PC-9 (cell line): ENCODE measurements around the gene GORASP1. TPM values are rescaled to one million over a fixed set of nuclear protein-coding genes. Genes with fewer than 3 reads are reported as not detected.

ENCODE experiments used
- BruUV-seq: library from RNA; stranded (reverse); fragments of 400-500 nt; replicated peaks from 2 replicates; lab custom pipeline; 2021; lab: Mats Ljungman, UMichigan
- CTCF ChIA-PET: fragments of 300-600 bp; sonication (Branson Sonifier 250); formaldehyde crosslinking; loops from one replicate; lab custom pipeline; 2022; ENCODE audit warnings: antibody characterized with exemption; lab: Charles Lee
- POLR2A ChIA-PET: fragments of 300-600 bp; sonication (Branson Sonifier 250); formaldehyde crosslinking; loops from one replicate; lab custom pipeline; 2022; ENCODE audit warnings: antibody characterized with exemption; ENCODE audit not compliant: unreplicated experiment; lab: Charles Lee
- DNase-seq, 2 experiments: peaks; one replicate each; pipeline versions ENCODE4 v3.0.0 to v3.0.0-alpha.2; 2015 to 2022; ENCODE audit warnings: mixed read lengths in 1 of 2
- H2AFZ ChIP-seq: fragments of 200-600 bp; sonication (generic); 2 replicates; pipeline ENCODE4 v1.8.1; 2017; ENCODE audit warnings: antibody characterized with exemption
- H3F3A ChIP-seq: fragments of 200-600 bp; sonication (generic); 2 replicates; pipeline ENCODE4 v1.8.1; 2017; ENCODE audit warnings: antibody characterized with exemption, mild to moderate bottlenecking, low read depth; ENCODE audit not compliant: insufficient read depth
- H3K27ac ChIP-seq: fragments of 200-600 bp; sonication (generic); 2 replicates; pipeline ENCODE4 v1.6.1; 2016; ENCODE audit warnings: mixed run types
- H3K27me3 ChIP-seq: fragments of 200-600 bp; sonication (generic); 2 replicates; pipeline ENCODE4 v1.6.1; 2016; ENCODE audit warnings: low read depth, mixed run types; ENCODE audit not compliant: insufficient read depth
- H3K36me3 ChIP-seq: fragments of 200-600 bp; sonication (generic); 2 replicates; pipeline ENCODE4 v1.6.1; 2016; ENCODE audit warnings: low read depth, mixed run types
- H3K4me1 ChIP-seq: fragments of 200-600 bp; sonication (generic); replicated peaks from 2 replicates; pipeline ENCODE4 v1.6.1; 2016; ENCODE audit warnings: mixed run types; ENCODE audit not compliant: insufficient read depth
- H3K4me2 ChIP-seq: fragments of 200-600 bp; sonication (generic); 2 replicates; pipeline ENCODE4 v1.6.1; 2017; ENCODE audit warnings: mixed run types
- H3K4me3 ChIP-seq: fragments of 200-600 bp; sonication (generic); 2 replicates; pipeline ENCODE4 v1.6.1; 2016; ENCODE audit warnings: mixed run types
- H3K79me2 ChIP-seq: fragments of 200-600 bp; sonication (generic); 2 replicates; pipeline ENCODE4 v1.6.1; 2017; ENCODE audit warnings: low read depth, mixed run types
- H3K9me2 ChIP-seq: fragments of 200-600 bp; sonication (generic); 2 replicates; pipeline ENCODE4 v1.8.1; 2017; ENCODE audit warnings: mild to moderate bottlenecking; ENCODE audit not compliant: insufficient read depth
- H3K9me3 ChIP-seq: fragments of 200-600 bp; sonication (generic); 2 replicates; pipeline ENCODE4 v1.8.1; 2016; ENCODE audit warnings: low read depth; ENCODE audit not compliant: insufficient read depth
- H4K20me1 ChIP-seq: fragments of 200-600 bp; sonication (generic); 2 replicates; pipeline ENCODE4 v1.8.1; 2017; ENCODE audit not compliant: insufficient read depth
- CTCF ChIP-seq: fragments of 200-600 bp; sonication (generic); conservative IDR thresholded peaks from 2 replicates; pipeline ENCODE4 v1.6.1; 2017; ENCODE audit warnings: mixed run types, antibody characterized with exemption, mild to moderate bottlenecking, moderate library complexity
- EZH2 ChIP-seq: fragments of 200-600 bp; sonication (generic); IDR thresholded peaks from 2 replicates; pipeline ENCODE4 v1.8.0; 2017; ENCODE audit warnings: antibody characterized with exemption, low read depth
- intact Hi-C: fragments of 100-400 bp; cut with micrococcal nuclease; formaldehyde crosslinking; loops from one replicate; pipeline ENCODE4 v1.10.0; 2022; ENCODE audit not compliant: unreplicated experiment
- total RNA-seq: library from RNA; stranded (reverse); gene quantifications from 2 replicates; pipeline ENCODE4 v1.2.3, GENCODE V29; 2021

GORASP1 gene
- total RNA-seq, 1 experiment from 2014 or later, result 43.4 TPM

- no peak overlapping the region for H3K4me3 ChIP-seq
- no peak for DNase-seq
- no peaks in the 10 kb centered on the region for H3K9me3 ChIP-seq
- ChIA-PET CTCF (interaction anchor here (0.6 kb wide), 1 partner anchor 61 kb away, joined by 5 read pairs; no protein-coding TSS in a partner anchor), POLR2A (no interaction called here)
- H3K4me1 ChIP-seq, result no peaks in the 10 kb centered on the region
- no peaks in the 10 kb centered on the region for H3F3A ChIP-seq
- H3K79me2 ChIP-seq, result no peaks in the 10 kb centered on the region
- no peak overlapping the region for H2AFZ ChIP-seq
- H4K20me1 ChIP-seq, result no peaks in the 10 kb centered on the region; the same call in 1 of the 2 replicates
- H3K36me3 ChIP-seq, result no peaks in the 10 kb centered on the region; the same call in 1 of the 2 replicates
- H3K27me3 ChIP-seq, result no peaks in the 10 kb centered on the region
- intact Hi-C loops, result no loop called here
- TF ChIP-seq EZH2, result no peak
- no peak for TF ChIP-seq CTCF
- no peak overlapping the region for H3K27ac ChIP-seq
- no peak overlapping the region for H3K4me2 ChIP-seq
- BruUV-seq, result no TSS peak
- no peaks in the 10 kb centered on the region for H3K9me2 ChIP-seq
These were observed 21.3 kb downstream of the GORASP1 start for GRCh38 chr3:39086144-39086543.

GRCh38 chr3:39082666-39083313 is 24.6 kb downstream of the GORASP1 start:
- Histone ChIP-seq H4K20me1 (no peaks in the 10 kb centered on the region; the same call in 1 of the 2 replicates), H3K36me3 (no peaks in the 10 kb centered on the region), H2AFZ (no peak overlapping the region), H3K79me2 (no peaks in the 10 kb centered on the region), H3K27me3 (no peaks in the 10 kb centered on the region), H3K9me3 (no peaks in the 10 kb centered on the region), H3K27ac (no peak overlapping the region), H3K4me2 (no peak overlapping the region), H3K4me3 (no peak overlapping the region), H3F3A (no peaks in the 10 kb centered on the region), H3K9me2 (no peaks in the 10 kb centered on the region), H3K4me1 (no peaks in the 10 kb centered on the region)
- POLR2A ChIA-PET, result no interaction called here
- TF ChIP-seq CTCF, result no peak
- TF ChIP-seq EZH2, result no peak
- intact Hi-C loops, result no loop called here
- no peak for DNase-seq
- BruUV-seq, result no TSS peak
- CTCF ChIA-PET, result no interaction called here

- no peak overlapping the region for H2AFZ ChIP-seq
- no peaks in the 10 kb centered on the region for H3K9me3 ChIP-seq
- intact Hi-C loops, result no loop called here
- no peaks in the 10 kb centered on the region for H3K9me2 ChIP-seq
- H3K4me2 ChIP-seq, result no peak overlapping the region
- H3K4me1 ChIP-seq, result no peaks in the 10 kb centered on the region
- no TSS peak for BruUV-seq
- ChIA-PET POLR2A (no interaction called here), CTCF (no interaction called here)
- DNase-seq, result no peak
- peaks cover 3% of the 10 kb centered on the region; the same call in 1 of the 2 replicates for H3K36me3 ChIP-seq
- H3K79me2 ChIP-seq, result no peaks in the 10 kb centered on the region
- TF ChIP-seq CTCF (no peak), EZH2 (no peak)
- H3K4me3 ChIP-seq, result no peak overlapping the region
- H4K20me1 ChIP-seq, result no peaks in the 10 kb centered on the region; the same call in 1 of the 2 replicates
- no peaks in the 10 kb centered on the region for H3K27me3 ChIP-seq
- H3F3A ChIP-seq, result 0 out of 2 replicates have a peak, but pooled peaks cover 3% of the 10 kb centered on the region
- no peak overlapping the region for H3K27ac ChIP-seq
These were observed 27.4 kb downstream of the GORASP1 start for GRCh38 chr3:39080026-39080425.
